AG04450 (cell line): ENCODE data around the gene SLC39A11. TPM values are rescaled to one million over a fixed set of nuclear protein-coding genes. Genes with fewer than 3 reads are reported as not detected.

ENCODE experiments used
- CTCF ChIA-PET: fragments of 300-600, 350-600 bp; formaldehyde crosslinking; extraction: SDS; loops from one replicate; lab custom pipeline; 2022; ENCODE audit warnings: antibody characterized with exemption, inconsistent platforms; lab: Charles Lee
- POLR2A ChIA-PET: fragments of 350-600 bp; formaldehyde crosslinking; extraction: SDS; loops from one replicate; lab custom pipeline; 2021; ENCODE audit warnings: antibody characterized with exemption, inconsistent platforms; lab: Yijun Ruan, JAX
- DNase-seq: peaks from one replicate; pipeline ENCODE4 v3.0.0-alpha.2; 2011; ENCODE audit warnings: low read depth, low spot score
- H3K27ac ChIP-seq: one replicate; pipeline ENCODE4 v1.5.1; 2012; ENCODE audit warnings: low read depth, low read length, control low read depth
- H3K27me3 ChIP-seq: one replicate; pipeline ENCODE4 v1.6.0; 2012; ENCODE audit warnings: low read length; ENCODE audit not compliant: control insufficient read depth, insufficient read depth
- H3K4me3 ChIP-seq: 2 replicates; pipeline ENCODE4 v1.5.1; 2011; ENCODE audit warnings: mild to moderate bottlenecking, low read depth, low read length, control low read depth
- H3K9me3 ChIP-seq: 2 replicates; pipeline ENCODE4 v1.5.1; 2012; ENCODE audit warnings: low read length; ENCODE audit not compliant: control insufficient read depth, insufficient read depth
- polyA plus RNA-seq: library from polyadenylated mRNA; depleted of rRNA; stranded (reverse); fragments of >200 nt; gene quantifications from 2 replicates; pipeline ENCODE4 v1.2.3, GENCODE V29; 2011
- TF ChIP-seq, protein P1 (sequence below): IDR thresholded peaks from 2 replicates; pipeline ENCODE4 v1.5.1; 2011; ENCODE audit warnings: low read depth, low read length, control low read depth, inconsistent platforms

The SLC39A11 gene
- polyA plus RNA-seq, 1 experiment: 18.0 TPM

DNA sequence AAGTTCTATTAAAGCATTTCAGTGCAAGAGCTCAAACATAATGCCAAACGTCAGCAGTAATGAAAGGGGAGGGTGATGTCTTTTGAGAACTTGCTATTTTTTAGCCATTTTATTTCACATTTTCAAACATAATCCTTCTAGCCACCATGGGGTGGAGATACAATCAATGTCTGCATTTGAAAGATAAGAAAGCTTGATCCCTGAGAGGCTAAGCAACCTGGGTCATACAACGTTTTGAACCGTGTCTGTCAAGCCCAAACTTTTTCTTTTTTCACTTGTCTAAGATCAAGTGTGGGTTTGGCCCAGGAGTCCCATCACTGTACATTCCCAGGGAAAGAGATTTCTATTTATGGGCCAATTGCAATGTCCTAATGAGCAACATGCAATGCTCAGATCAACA is 331.1 kb downstream of the SLC39A11 start:
- CTCF ChIA-PET: no interaction called here
- POLR2A ChIA-PET: no interaction called here
- Histone ChIP-seq H3K27me3 (no peaks in the 10 kb centered on the region), H3K27ac (no peak overlapping the region), H3K4me3 (no peak overlapping the region), H3K9me3 (no peaks in the 10 kb centered on the region)
- no peak for DNase-seq
- TF ChIP-seq, protein P1, sequence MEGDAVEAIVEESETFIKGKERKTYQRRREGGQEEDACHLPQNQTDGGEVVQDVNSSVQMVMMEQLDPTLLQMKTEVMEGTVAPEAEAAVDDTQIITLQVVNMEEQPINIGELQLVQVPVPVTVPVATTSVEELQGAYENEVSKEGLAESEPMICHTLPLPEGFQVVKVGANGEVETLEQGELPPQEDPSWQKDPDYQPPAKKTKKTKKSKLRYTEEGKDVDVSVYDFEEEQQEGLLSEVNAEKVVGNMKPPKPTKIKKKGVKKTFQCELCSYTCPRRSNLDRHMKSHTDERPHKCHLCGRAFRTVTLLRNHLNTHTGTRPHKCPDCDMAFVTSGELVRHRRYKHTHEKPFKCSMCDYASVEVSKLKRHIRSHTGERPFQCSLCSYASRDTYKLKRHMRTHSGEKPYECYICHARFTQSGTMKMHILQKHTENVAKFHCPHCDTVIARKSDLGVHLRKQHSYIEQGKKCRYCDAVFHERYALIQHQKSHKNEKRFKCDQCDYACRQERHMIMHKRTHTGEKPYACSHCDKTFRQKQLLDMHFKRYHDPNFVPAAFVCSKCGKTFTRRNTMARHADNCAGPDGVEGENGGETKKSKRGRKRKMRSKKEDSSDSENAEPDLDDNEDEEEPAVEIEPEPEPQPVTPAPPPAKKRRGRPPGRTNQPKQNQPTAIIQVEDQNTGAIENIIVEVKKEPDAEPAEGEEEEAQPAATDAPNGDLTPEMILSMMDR: no peak

DNA sequence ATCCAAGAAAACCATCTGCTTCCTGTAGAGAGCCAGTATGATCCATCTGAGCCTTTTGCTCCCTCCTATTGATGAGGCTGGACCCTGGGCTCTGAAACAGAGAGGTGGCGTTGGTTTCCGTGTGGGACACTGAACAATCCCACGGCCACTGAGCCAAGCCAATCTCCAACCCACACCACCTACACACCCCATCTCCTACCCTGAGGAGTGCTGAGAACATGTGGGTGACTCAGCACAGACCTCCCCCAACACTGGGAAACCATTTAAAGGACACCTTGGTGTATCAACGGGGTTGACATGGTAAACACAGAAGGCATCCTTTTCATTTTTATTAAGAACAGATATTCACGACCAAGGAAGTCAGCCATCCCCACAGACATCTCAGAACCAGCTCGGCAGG is 332.1 kb downstream of the SLC39A11 start:
- Histone ChIP-seq H3K4me3 (no peak overlapping the region), H3K9me3 (no peaks in the 10 kb centered on the region), H3K27ac (no peak overlapping the region), H3K27me3 (no peaks in the 10 kb centered on the region)
- ChIA-PET CTCF (no interaction called here), POLR2A (no interaction called here)
- TF ChIP-seq, protein P1: no peak
- no peak for DNase-seq

DNA sequence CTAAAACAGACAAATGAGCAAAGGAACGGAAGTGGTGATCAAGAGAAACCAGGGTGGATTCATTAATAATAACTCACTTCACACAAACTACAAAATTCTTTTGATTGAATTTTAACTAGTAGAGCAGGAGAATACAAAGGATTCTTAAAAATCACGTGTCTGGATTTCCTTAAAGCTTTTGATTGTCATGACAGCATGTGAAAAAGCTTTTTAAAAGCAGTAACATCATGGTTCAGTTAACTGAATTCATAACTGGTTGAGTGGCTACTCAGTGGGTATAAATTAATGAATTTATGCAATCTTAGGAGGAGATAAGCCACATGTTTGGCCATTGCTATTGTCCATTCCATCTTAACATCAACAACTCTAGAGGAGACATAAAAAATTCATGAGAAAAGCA is 333.2 kb downstream of the SLC39A11 start:
- no peak overlapping the region for H3K27ac ChIP-seq
- TF ChIP-seq, protein P1: no peak
- ChIA-PET CTCF (no interaction called here), POLR2A (no interaction called here)
- H3K27me3 ChIP-seq: no peaks in the 10 kb centered on the region
- no peaks in the 10 kb centered on the region for H3K9me3 ChIP-seq
- DNase-seq: no peak
- H3K4me3 ChIP-seq: no peak overlapping the region

DNA sequence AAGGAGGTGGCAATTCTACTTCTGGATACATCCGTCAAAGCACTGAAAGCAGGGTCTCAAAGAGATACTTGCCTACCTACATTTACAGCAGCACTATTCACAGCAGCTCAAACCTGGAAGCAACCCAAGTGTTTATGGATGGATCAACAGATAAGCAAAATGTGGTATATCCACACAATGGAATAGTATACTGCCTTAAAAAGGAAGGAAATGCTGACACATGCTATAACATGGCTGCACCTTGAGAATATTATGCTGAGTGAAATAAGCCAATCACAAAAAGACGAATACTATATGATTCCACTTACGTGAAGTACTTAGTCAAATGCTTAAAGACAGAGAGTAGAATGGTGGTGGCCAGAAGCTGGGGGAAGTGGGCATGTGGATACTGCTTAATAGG is 336.2 kb downstream of the SLC39A11 start:
- ChIA-PET CTCF (no interaction called here), POLR2A (no interaction called here)
- no peaks in the 10 kb centered on the region for H3K27me3 ChIP-seq
- no peak for DNase-seq
- TF ChIP-seq, protein P1: no peak
- no peaks in the 10 kb centered on the region for H3K9me3 ChIP-seq
- no peak overlapping the region for H3K4me3 ChIP-seq
- H3K27ac ChIP-seq: no peak overlapping the region

DNA sequence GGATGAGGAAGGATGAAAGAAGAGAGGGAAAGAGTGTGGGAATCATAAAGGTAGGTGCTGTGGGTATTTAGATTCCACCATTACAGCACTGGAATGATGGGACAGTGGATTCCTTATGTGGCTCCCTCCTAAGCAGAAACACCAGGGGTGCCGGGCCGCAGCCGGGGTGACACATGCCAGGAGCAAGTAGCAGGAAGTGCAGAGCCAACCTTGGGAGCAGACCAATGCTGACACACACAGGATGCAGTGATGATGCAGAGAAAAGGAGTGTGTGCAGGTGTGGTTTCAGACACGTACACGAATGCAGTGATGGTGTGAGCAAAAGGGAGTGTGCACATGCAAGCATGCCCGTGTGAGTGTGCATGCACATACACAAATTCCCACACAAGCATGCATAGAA is 338.0 kb downstream of the SLC39A11 start:
- Histone ChIP-seq H3K4me3 (no peak overlapping the region), H3K9me3 (no peaks in the 10 kb centered on the region), H3K27ac (no peak overlapping the region), H3K27me3 (no peaks in the 10 kb centered on the region)
- ChIA-PET CTCF (interaction anchor here (1.3 kb wide), 1 partner anchor 29 kb away, joined by 3 read pairs; no protein-coding TSS in a partner anchor), POLR2A (no interaction called here)
- DNase-seq: no peak
- TF ChIP-seq, protein P1: no peak
